HFFc6 (cell line): ENCODE data around the gene ABTB2. TPM values are rescaled to one million over a fixed set of nuclear protein-coding genes. Genes with fewer than 3 reads are reported as not detected.

Experiments used
- DNase-seq: peaks from one replicate; pipeline ENCODE4 v3.0.0-alpha.2; 2018
- H3K27ac Mint-ChIP-seq: 2 replicates; pipeline ENCODE4 v1.8.0; 2020; ENCODE audit warnings: mild to moderate bottlenecking, mixed read lengths
- H3K27me3 Mint-ChIP-seq: 2 replicates; pipeline ENCODE4 v1.8.0; 2021; ENCODE audit warnings: mild to moderate bottlenecking, moderate library complexity, mixed read lengths; ENCODE audit not compliant: insufficient read depth
- H3K36me3 Mint-ChIP-seq: 2 replicates; pipeline ENCODE4 v1.8.0; 2021; ENCODE audit warnings: low read depth, mixed read lengths
- H3K4me1 Mint-ChIP-seq: 2 replicates; pipeline ENCODE4 v1.8.0; 2020; ENCODE audit warnings: low read depth, mixed read lengths
- H3K4me3 Mint-ChIP-seq: 2 replicates; pipeline ENCODE4 v1.8.0; 2020; ENCODE audit warnings: mild to moderate bottlenecking, moderate library complexity, mixed read lengths
- H3K9me3 Mint-ChIP-seq: 2 replicates; pipeline ENCODE4 v1.8.0; 2020; ENCODE audit warnings: mild to moderate bottlenecking, mixed read lengths
- CTCF ChIP-seq: fragments of 200-600 bp; sonication (generic); IDR thresholded peaks from 2 replicates; pipeline ENCODE4 v1.5.0; 2021; ENCODE audit warnings: antibody characterized with exemption, mild to moderate bottlenecking
- total RNA-seq, 6 experiments: library from RNA; stranded (reverse); fragmentation: NEBNext Ultra II Directional; extraction: Animal tissue kit (Norgen Biotek cat#: 25700); gene quantifications; 2 replicates in 1 of 6; 3 replicates in 5 of 6; pipeline ENCODE4 v1.2.3, GENCODE V29; 2021

The ABTB2 gene
- total RNA-seq, 6 experiments from 2014 or later: 2.5 to 3.6 (median 2.8) TPM

GRCh38 chr11:34339149-34340064 lies 18.4 kb downstream of the ABTB2 start:
- Mint-ChIP-seq H3K4me3 (no peak overlapping the region), H3K27ac (no peak overlapping the region), H3K9me3 (no peaks in the 10 kb centered on the region), H3K36me3 (no peaks in the 10 kb centered on the region), H3K4me1 (peaks cover 27% of the 10 kb centered on the region), H3K27me3 (peaks cover 13% of the 10 kb centered on the region)
- TF ChIP-seq CTCF: no peak
- no peak for DNase-seq

DNA sequence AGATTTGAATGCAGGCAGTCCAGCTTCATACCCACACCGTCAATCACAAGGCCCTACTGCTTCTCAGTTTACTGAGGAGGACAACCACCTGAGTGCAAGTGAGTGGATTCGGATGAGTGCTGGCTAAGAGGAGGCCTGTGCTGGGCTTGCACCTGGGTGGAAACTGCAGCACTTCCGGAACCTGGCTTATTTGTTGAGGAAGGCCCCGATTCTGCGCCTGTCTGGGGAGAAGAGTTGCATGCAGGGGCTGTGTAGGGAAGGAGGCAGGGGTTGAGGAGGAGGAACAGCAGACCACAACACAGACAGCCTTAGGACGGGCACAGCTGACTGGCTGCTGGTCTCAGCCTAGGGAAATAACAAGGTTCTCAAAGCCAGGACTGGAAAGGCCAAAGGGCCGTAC lies 20.8 kb downstream of the ABTB2 start:
- no peak for DNase-seq
- peaks cover 13% of the 10 kb centered on the region for H3K27me3 Mint-ChIP-seq
- no peaks in the 10 kb centered on the region for H3K36me3 Mint-ChIP-seq
- no peak overlapping the region for H3K27ac Mint-ChIP-seq
- no peaks in the 10 kb centered on the region for H3K9me3 Mint-ChIP-seq
- TF ChIP-seq CTCF: no peak
- peaks cover 15% of the 10 kb centered on the region for H3K4me1 Mint-ChIP-seq
- H3K4me3 Mint-ChIP-seq: no peak overlapping the region

DNA sequence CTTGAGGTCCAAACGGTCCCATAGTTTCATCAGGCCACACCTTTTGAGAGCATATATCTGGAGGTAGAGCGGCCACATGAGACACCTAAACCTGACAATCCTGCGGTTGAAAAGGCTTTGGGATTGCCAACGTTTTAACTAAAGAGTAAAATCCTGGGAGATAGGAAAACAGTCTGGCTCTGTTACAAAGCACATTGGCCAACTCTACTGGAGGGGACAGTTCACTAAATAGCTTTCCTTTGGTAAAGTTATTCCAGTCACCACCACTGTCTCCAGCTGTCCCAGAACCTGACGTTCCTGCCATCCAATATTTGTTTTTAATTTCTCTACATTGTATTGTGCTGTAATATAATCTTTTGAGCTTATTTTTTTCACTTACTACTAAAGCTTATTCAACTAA lies 22.0 kb downstream of the ABTB2 start:
- no peak for TF ChIP-seq CTCF
- no peaks in the 10 kb centered on the region for H3K9me3 Mint-ChIP-seq
- peaks cover 22% of the 10 kb centered on the region for H3K4me1 Mint-ChIP-seq
- H3K36me3 Mint-ChIP-seq: no peaks in the 10 kb centered on the region
- H3K4me3 Mint-ChIP-seq: no peak overlapping the region
- H3K27me3 Mint-ChIP-seq: peaks cover 13% of the 10 kb centered on the region
- no peak for DNase-seq
- no peak overlapping the region for H3K27ac Mint-ChIP-seq

DNA sequence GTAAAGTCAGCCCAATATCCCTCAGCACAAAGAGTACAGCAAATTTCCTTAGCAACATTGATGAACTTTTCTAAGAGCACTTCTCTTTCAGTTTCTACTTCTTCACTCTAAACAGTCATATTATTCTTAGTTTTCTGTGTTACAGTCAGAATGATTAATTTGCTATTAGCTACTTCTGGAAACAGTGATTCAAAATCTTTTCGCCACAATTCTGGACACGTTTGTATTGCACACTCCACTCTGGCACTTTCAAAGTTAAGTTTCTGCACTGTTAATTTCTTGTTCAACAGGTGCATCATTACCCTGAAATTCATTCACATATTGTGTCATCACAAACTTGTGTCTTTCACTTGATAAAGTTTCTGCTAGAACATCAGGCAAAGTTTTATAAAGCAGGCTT lies 22.5 kb downstream of the ABTB2 start:
- no peak for DNase-seq
- no peak for TF ChIP-seq CTCF
- Mint-ChIP-seq H3K9me3 (no peaks in the 10 kb centered on the region), H3K27ac (no peak overlapping the region), H3K27me3 (peaks cover 8% of the 10 kb centered on the region), H3K4me3 (no peak overlapping the region), H3K4me1 (peaks cover 27% of the 10 kb centered on the region), H3K36me3 (no peaks in the 10 kb centered on the region)

GRCh38 chr11:34333787-34334186 lies 24.0 kb downstream of the ABTB2 start:
- H3K27ac Mint-ChIP-seq: no peak overlapping the region
- DNase-seq: no peak
- no peak for TF ChIP-seq CTCF
- H3K36me3 Mint-ChIP-seq: no peaks in the 10 kb centered on the region
- H3K4me1 Mint-ChIP-seq: peaks cover 27% of the 10 kb centered on the region
- H3K4me3 Mint-ChIP-seq: no peak overlapping the region
- no peaks in the 10 kb centered on the region for H3K9me3 Mint-ChIP-seq
- H3K27me3 Mint-ChIP-seq: no peaks in the 10 kb centered on the region
